GM10248 (cell line): ENCODE measurements around the gene PVR.
"Not testable (repeated sequence)": the region's sequence is repeated elsewhere in the genome, so short reads cannot be mapped to it uniquely, and the experiment has no call there.

Experiments
- CTCF ChIA-PET: fragments of 300-600 bp; sonication (Branson Sonifier 250); formaldehyde crosslinking; extraction: SDS; loops from one replicate; lab custom pipeline; 2021; ENCODE audit warnings: antibody characterized with exemption; lab: Yijun Ruan, JAX
- POLR2A ChIA-PET: fragments of 350-650 bp; sonication (Branson Sonifier 250); formaldehyde crosslinking; extraction: SDS; loops from one replicate; lab custom pipeline; 2020; ENCODE audit warnings: antibody characterized with exemption; lab: Yijun Ruan, JAX
- DNase-seq: peaks from one replicate; pipeline ENCODE4 v3.0.0; 2012; ENCODE audit errors: extremely low spot score
- CTCF ChIP-seq: IDR thresholded peaks from 2 replicates; pipeline ENCODE4 v1.5.1; 2012; ENCODE audit warnings: mild to moderate bottlenecking, low read depth; ENCODE audit errors: extremely low read depth, missing control alignments, control extremely low read depth

The PVR gene

DNA sequence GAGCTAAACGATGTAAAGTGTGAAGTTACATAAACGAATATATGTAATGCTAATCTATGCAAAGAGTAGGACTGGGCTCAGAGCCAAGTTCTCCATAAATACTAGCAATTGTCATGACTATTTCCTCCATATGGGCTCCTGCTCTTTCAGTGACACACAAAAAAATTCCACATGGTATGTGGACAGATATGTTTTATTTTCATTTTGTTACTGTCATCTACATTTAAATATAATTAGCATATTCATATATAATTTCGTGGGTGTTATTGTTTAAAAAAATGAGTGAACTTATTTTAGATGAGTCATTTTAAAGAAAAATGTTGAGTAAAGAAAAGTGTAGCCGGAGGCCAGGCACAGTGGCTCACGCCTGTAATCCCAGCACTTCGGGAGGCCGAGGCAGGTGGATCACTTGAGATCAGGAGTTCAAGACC, 35.3 kb upstream of the PVR start:
- no peak for TF ChIP-seq CTCF
- ChIA-PET POLR2A (no interaction called here), CTCF (no interaction called here)

DNA sequence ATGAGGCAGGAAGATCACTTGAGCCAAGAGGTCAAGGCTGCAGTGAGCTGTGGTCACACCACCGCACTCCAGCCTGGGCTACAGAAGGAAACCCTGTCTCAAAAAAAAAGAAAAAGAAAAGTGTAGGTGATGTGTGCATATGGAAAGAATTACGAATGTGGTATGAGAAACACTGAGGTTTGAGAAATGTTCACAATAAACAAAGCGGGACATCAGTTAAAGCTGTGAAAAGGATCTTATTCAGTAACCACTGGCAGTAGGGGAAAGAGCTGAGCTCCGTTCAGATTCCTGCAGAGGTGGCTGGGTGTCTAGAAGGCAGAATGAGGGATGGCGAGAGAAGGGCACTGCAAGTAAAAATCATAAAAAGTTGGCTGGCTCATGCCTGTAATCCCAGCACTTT, 34.5 kb upstream of the PVR start:
- no peak for DNase-seq
- TF ChIP-seq CTCF, result no peak
- POLR2A ChIA-PET, result no interaction called here
- CTCF ChIA-PET, result interaction anchor here (1.2 kb wide), 1 partner anchor 21 kb away, joined by 4 read pairs; no protein-coding TSS in a partner anchor

More for the DNA sequence above, 35.3 kb upstream of the PVR start:
- no peak for DNase-seq

DNA sequence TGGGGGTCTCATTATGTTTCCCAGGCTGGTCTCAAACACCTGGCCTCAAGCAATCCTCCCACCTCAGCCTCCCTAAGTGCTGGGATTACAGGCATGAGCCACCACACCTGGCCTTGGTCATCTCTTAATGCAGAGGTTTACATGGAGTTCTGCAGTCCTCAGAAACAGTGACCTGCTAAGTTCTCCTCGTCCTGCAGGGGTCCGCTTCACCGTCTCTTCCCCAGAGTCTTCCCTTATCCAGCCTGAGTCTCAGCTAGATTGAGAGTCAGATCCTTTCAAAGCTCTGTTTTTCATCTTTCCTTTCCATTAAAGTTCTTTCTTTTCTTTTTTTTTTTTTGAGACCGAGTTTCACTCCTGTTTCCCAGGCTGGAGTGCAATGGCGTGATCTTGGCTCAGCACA, 33.2 kb upstream of the PVR start:
- POLR2A ChIA-PET, DNase-seq: not testable (repeated sequence)
- CTCF ChIA-PET, result interaction anchor here (0.6 to 1.3 kb wide), 3 partner anchors 12 to 42 kb away, joined by 3 to 4 read pairs (median 3); no protein-coding TSS in a partner anchor

DNA sequence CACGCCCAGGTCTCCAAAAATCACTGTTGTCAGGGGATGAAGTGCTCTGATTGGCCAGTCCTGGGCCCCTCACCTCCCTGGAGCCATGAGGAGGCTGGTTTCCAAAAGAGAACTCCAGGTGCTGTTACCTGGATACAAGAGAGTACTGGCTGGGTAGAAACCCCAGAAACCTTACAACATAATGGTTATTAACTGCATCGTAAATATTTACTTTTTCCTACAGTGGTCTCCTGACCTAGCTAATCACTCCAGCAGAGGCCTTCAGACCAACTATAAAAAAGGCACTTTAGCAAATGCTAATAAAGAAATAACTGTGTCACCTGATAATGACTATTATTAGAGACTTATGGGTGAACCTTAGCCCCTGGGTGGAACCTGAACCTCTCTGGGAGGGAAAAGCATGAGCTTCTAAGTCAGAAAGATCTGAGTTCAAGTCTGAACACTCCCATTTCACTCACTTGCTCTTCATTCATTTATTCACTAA, 31.9 kb upstream of the PVR start:
- no peak for DNase-seq
- ChIA-PET POLR2A (no interaction called here), CTCF (interaction anchor here (1.5 kb wide), 1 partner anchor 23 kb away, joined by 3 read pairs; no protein-coding TSS in a partner anchor)
- TF ChIP-seq CTCF, result no peak

DNA sequence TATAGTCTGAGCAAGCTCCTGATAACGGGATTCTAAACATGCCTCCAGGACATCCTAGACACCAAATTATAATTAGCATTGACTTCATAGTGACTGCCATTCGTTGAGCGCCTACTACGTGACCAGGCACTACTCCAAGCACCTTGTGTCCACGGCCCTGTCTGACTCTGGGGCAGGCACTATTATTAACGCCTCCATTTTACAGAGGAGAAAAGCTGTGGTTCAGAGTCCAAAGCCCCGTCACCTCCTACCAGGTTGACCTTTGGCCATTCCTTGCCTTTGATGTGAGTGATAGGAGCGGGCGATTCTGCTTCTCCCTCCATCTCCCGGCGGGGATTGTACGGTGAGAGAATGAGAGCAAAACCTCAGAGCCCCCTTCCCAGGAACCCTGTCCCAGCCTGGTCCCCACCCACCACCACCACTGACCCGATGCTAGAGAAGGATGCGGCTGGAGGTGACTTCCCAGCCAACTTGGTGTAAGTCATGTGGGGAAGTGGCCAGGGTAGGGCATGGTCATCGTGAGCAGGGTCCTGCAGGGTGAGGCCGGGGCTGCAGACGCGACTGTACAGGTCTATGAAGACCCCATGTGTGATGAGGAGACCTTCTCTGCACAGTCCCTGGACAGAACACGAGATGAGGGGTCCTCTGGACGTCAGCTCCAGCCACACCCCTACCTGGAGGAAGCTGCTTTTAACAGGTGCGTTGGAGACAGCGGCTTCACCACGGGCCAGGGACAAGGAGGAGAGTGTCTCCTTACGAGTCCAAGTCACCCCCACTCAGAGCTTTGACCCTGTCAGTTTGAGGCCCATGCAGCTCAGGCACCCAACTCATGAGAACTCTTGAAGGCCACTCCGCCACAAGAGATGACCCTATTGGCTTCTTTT, 30.2 kb upstream of the PVR start, which contains the start of gene IGSF23:
TSS of gene IGSF23 (plus strand) at position 269 of the 884 bp plus-strand sequence. CDS start at position 352, 83 bp downstream.
- CTCF ChIA-PET, result interaction anchor here (1.7 kb wide), 1 partner anchor 9 kb away, joined by 3 read pairs; no protein-coding TSS in a partner anchor
- DNase-seq, result no peak
- TF ChIP-seq CTCF, result no peak
- POLR2A ChIA-PET, result no interaction called here

- no peak for DNase-seq
- no peak for TF ChIP-seq CTCF
- CTCF ChIA-PET, result interaction anchor here (1.7 kb wide), 1 partner anchor 10 kb away, joined by 3 read pairs; no protein-coding TSS in a partner anchor
- POLR2A ChIA-PET, result no interaction called here
Measured at GRCh38 chr19:44614313-44614712, 29.4 kb upstream of the PVR start.
